ENCODE data around the gene CITED1.

Gene CITED1

DNA sequence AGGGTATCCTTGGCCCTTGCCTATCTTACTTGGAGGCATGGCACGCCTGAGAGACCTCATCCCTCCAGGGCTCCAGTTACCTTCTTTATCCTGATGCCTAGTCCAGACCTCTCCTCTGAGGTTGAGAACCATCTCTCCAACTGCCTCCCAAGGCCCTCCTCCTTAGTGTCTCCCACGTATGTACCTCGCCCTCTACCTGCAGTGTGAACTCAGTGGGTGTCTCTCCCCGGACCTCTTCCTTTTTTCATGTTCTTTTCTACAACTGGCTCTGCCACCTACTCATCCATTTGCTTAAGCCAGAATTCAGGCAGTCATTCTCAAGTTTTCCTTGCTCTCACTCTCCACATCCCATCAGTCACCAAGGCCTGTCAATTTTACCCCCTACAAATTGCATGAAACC lies 45.3 kb downstream of the CITED1 start:
- CTCF ChIA-PET = no interaction called here
- TF ChIP-seq SP1 (IDR thresholded peaks at IDR 0.05) (no peak), CTBP1 (IDR thresholded peaks at IDR 0.05; ENCODE audit: borderline replicate concordance) (no peak), HDGF (IDR thresholded peaks at IDR 0.05; ENCODE audit: borderline replicate concordance) (no peak), BHLHE40 (IDR thresholded peaks at IDR 0.05; ENCODE audit: borderline replicate concordance) (no peak), L3MBTL2 (conservative IDR thresholded peaks at IDR 0.05) (no peak)
- no peak for DNase-seq (ENCODE audit: extremely low spot score)
- POLR2A ChIA-PET = interaction anchor here (1.9 kb wide), 1 partner anchor 16 kb away, joined by 10 read pairs; the partner anchor contains the start of gene RPS4X

DNA sequence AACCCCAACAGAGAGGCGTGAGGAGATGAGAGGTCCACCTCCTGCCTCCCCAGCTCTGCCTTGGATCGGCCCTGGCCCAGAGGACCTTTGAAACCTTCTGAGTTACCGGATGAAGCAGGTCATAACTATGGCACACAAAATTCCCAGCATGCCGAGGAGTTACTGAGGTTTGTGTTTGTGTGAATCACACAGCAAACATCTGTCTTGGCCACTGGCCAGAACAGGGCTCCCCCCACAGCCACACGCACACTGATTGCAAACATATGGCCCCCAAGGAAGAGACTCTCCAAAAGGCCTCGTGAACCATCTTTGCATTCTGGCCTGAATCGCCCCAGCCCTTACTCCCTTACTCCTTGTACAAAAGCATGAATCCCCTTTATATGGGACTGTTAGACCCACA lies 47.5 kb downstream of the CITED1 start:
- ChIA-PET POLR2A (interaction anchor here (1.0 to 1.2 kb wide), 2 partner anchors 19 kb away, joined by 5 to 7 read pairs; partner anchors contain the start of genes ERCC6L and RPS4X), CTCF (no interaction called here)
- no peak for TF ChIP-seq SP1 (IDR thresholded peaks at IDR 0.05)
- TF ChIP-seq BHLHE40 (IDR thresholded peaks at IDR 0.05; ENCODE audit: borderline replicate concordance) = no peak
- TF ChIP-seq, protein P1, sequence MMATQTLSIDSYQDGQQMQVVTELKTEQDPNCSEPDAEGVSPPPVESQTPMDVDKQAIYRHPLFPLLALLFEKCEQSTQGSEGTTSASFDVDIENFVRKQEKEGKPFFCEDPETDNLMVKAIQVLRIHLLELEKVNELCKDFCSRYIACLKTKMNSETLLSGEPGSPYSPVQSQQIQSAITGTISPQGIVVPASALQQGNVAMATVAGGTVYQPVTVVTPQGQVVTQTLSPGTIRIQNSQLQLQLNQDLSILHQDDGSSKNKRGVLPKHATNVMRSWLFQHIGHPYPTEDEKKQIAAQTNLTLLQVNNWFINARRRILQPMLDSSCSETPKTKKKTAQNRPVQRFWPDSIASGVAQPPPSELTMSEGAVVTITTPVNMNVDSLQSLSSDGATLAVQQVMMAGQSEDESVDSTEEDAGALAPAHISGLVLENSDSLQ (IDR thresholded peaks at IDR 0.05) = no peak
- TF ChIP-seq HDGF (IDR thresholded peaks at IDR 0.05; ENCODE audit: borderline replicate concordance) = no peak
- TF ChIP-seq FOXK2 (IDR thresholded peaks at IDR 0.05) = no peak
- TF ChIP-seq SUZ12 (IDR thresholded peaks at IDR 0.05) = no peak
- no peak for TF ChIP-seq LEF1 (IDR thresholded peaks at IDR 0.05; ENCODE audit: borderline replicate concordance)
- no peak for TF ChIP-seq FOXA1 (IDR thresholded peaks at IDR 0.05)
- TF ChIP-seq ARNT (IDR thresholded peaks at IDR 0.05) = no peak
- TF ChIP-seq ZNF384 (IDR thresholded peaks at IDR 0.05) = no peak
- no peak for TF ChIP-seq ELF4 (IDR thresholded peaks at IDR 0.05)
- no peak for TF ChIP-seq NFRKB (IDR thresholded peaks at IDR 0.05)
- TF ChIP-seq L3MBTL2 (conservative IDR thresholded peaks at IDR 0.05) = no peak
- no peak for TF ChIP-seq CTBP1 (IDR thresholded peaks at IDR 0.05; ENCODE audit: borderline replicate concordance)
- DNase-seq (ENCODE audit: extremely low spot score) = no peak

DNA sequence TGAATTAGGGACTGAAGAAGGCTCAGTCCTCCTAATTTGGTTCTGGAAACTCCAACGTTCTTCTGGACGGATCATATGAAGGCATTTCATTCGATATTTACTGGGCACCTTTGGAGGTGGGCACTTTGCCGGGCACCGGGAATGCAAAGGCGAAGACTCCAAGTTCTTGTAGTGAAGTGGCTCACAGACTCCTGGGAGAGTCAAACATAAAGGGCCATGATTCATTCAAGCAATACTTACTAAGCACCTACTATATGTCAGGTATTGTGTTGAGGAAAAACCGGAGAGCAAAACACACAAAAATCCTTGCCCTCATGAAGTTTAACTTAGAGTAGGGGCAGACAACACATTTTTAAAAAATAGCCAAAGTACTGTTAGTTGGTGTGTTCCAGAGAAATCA lies 49.9 kb downstream of the CITED1 start:
- no peak for DNase-seq (ENCODE audit: extremely low spot score)
- CTCF ChIA-PET = interaction anchor here (0.6 kb wide), 1 partner anchor 9 kb away, joined by 3 read pairs; no protein-coding TSS in a partner anchor
- TF ChIP-seq SUZ12 (IDR thresholded peaks at IDR 0.05) (no peak), ZNF384 (IDR thresholded peaks at IDR 0.05) (no peak), ARNT (IDR thresholded peaks at IDR 0.05) (no peak), NFRKB (IDR thresholded peaks at IDR 0.05) (no peak), TARDBP (IDR thresholded peaks at IDR 0.05) (no peak)
- TF ChIP-seq, protein P1 (IDR thresholded peaks at IDR 0.05) = no peak
- POLR2A ChIA-PET = interaction anchor here (2.4 kb wide), 1 partner anchor 21 kb away, joined by 6 read pairs; the partner anchor contains the start of gene RPS4X

DNA sequence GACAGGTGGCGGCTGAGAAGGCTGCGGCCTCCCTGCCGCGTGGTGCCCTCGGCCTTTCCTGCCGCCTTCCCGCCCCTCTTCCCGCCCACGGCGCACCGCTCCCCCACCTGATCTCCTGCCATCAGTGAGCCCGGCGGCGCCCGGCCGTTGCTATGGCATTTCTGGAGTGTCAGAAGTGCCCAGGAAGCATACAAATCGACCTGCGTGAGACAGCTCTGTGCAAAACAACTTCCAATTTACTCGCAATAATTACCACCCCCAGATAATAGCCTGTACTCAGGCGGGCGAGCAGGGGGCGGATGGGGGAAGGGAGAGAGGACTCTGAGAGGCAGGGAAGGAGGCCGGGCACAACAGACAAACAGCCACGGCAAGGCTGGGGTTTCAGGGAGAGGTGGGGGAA lies 50.3 kb downstream of the CITED1 start:
- CTCF ChIA-PET = interaction anchor here (1.5 kb wide), 1 partner anchor 10 kb away, joined by 5 read pairs; no protein-coding TSS in a partner anchor
- POLR2A ChIA-PET = interaction anchor here (2.4 kb wide), 1 partner anchor 22 kb away, joined by 6 read pairs; the partner anchor contains the start of gene RPS4X
- no peak for DNase-seq (ENCODE audit: extremely low spot score)
- no peak for TF ChIP-seq FOXM1 (IDR thresholded peaks at IDR 0.05; ENCODE audit: borderline replicate concordance)
- TF ChIP-seq FOXA1 (IDR thresholded peaks at IDR 0.05) = no peak
- TF ChIP-seq HDGF (IDR thresholded peaks at IDR 0.05; ENCODE audit: borderline replicate concordance) = no peak
- TF ChIP-seq ZNF384 (IDR thresholded peaks at IDR 0.05) = no peak
- no peak for TF ChIP-seq L3MBTL2 (conservative IDR thresholded peaks at IDR 0.05)
- TF ChIP-seq SP1 (IDR thresholded peaks at IDR 0.05) = no peak
- no peak for TF ChIP-seq ELF4 (IDR thresholded peaks at IDR 0.05)
- TF ChIP-seq CTBP1 (IDR thresholded peaks at IDR 0.05; ENCODE audit: borderline replicate concordance) = no peak
- TF ChIP-seq, protein P1 (IDR thresholded peaks at IDR 0.05) = no peak
- TF ChIP-seq SUZ12 (IDR thresholded peaks at IDR 0.05) = no peak
- no peak for TF ChIP-seq LEF1 (IDR thresholded peaks at IDR 0.05; ENCODE audit: borderline replicate concordance)
- no peak for TF ChIP-seq FOXK2 (IDR thresholded peaks at IDR 0.05)
- no peak for TF ChIP-seq TARDBP (IDR thresholded peaks at IDR 0.05)
- TF ChIP-seq ARNT (IDR thresholded peaks at IDR 0.05) = no peak

DNA sequence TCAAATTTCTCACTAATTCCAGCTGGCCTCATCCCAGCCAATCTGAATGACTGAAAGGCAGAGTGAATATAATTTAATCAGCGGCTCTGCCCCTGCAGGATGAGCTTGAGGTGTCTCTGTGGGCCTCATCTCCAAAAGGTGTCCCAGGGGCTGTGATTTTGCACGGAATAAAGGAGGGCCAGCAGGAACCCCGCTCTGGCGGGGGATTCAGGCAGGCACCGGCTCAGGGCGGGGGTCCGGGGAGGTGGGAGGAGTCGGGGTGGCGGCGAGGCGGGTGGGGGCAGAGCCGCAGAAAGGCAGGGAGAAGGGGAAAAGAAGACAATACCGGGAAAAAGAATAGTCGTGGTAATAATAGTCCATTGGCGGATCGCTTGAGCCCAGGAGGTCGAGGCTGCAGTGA lies 50.9 kb downstream of the CITED1 start:
- TF ChIP-seq LEF1 (IDR thresholded peaks at IDR 0.05; ENCODE audit: borderline replicate concordance) (no peak), NFRKB (IDR thresholded peaks at IDR 0.05) (no peak), L3MBTL2 (conservative IDR thresholded peaks at IDR 0.05) (no peak), FOXA1 (IDR thresholded peaks at IDR 0.05) (no peak), SP1 (IDR thresholded peaks at IDR 0.05) (no peak), HDGF (IDR thresholded peaks at IDR 0.05; ENCODE audit: borderline replicate concordance) (no peak)
- no peak for DNase-seq (ENCODE audit: extremely low spot score)
- ChIA-PET POLR2A (interaction anchor here (0.6 to 2.4 kb wide), 4 partner anchors 13 to 225 kb away, joined by 3 to 6 read pairs (median 4); partner anchors contain the start of genes ERCC6L and RPS4X), CTCF (interaction anchor here (1.5 kb wide), 1 partner anchor 10 kb away, joined by 5 read pairs; no protein-coding TSS in a partner anchor)

DNA sequence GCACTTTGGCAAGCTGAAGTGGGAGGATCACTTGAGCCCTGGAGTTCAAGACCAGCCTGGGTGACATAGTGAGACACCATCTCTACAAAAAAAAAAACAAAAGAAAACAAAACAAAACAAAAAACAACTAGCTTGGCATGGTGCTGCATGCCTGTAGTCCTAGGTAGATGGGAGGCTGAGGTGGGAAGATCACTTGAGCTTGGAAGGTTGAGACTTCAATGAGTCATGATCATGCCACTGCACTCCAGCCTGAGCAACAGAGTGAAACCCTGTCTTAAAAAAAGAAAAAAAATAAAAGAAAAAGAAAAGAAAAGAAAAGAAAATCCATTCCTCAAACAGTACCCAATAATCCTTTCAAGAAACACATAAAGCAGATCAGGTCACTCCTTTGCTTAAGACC lies 52.0 kb downstream of the CITED1 start:
- DNase-seq (ENCODE audit: extremely low spot score) = no peak
- CTCF ChIA-PET = interaction anchor here (1.5 kb wide), 1 partner anchor 8 kb away, joined by 5 read pairs; no protein-coding TSS in a partner anchor
- POLR2A ChIA-PET = interaction anchor here (1.4 to 3.3 kb wide), 2 partner anchors 14 to 24 kb away, joined by 5 to 13 read pairs; partner anchors contain the start of gene RPS4X
- TF ChIP-seq TARDBP (IDR thresholded peaks at IDR 0.05) (no peak), FOXK2 (IDR thresholded peaks at IDR 0.05) (no peak), HDGF (IDR thresholded peaks at IDR 0.05; ENCODE audit: borderline replicate concordance) (no peak), ELF4 (IDR thresholded peaks at IDR 0.05) (no peak), LEF1 (IDR thresholded peaks at IDR 0.05; ENCODE audit: borderline replicate concordance) (no peak)
